ENCODE data around the gene DHX57.
A peak's percentile ranks its signal among the peaks of the same experiment; 100 is the strongest.

The DHX57 gene, protein sequence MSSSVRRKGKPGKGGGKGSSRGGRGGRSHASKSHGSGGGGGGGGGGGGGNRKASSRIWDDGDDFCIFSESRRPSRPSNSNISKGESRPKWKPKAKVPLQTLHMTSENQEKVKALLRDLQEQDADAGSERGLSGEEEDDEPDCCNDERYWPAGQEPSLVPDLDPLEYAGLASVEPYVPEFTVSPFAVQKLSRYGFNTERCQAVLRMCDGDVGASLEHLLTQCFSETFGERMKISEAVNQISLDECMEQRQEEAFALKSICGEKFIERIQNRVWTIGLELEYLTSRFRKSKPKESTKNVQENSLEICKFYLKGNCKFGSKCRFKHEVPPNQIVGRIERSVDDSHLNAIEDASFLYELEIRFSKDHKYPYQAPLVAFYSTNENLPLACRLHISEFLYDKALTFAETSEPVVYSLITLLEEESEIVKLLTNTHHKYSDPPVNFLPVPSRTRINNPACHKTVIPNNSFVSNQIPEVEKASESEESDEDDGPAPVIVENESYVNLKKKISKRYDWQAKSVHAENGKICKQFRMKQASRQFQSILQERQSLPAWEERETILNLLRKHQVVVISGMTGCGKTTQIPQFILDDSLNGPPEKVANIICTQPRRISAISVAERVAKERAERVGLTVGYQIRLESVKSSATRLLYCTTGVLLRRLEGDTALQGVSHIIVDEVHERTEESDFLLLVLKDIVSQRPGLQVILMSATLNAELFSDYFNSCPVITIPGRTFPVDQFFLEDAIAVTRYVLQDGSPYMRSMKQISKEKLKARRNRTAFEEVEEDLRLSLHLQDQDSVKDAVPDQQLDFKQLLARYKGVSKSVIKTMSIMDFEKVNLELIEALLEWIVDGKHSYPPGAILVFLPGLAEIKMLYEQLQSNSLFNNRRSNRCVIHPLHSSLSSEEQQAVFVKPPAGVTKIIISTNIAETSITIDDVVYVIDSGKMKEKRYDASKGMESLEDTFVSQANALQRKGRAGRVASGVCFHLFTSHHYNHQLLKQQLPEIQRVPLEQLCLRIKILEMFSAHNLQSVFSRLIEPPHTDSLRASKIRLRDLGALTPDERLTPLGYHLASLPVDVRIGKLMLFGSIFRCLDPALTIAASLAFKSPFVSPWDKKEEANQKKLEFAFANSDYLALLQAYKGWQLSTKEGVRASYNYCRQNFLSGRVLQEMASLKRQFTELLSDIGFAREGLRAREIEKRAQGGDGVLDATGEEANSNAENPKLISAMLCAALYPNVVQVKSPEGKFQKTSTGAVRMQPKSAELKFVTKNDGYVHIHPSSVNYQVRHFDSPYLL (N-terminal part only)

GRCh38 chr2:38875576-38876367 is at the start of gene DHX57, which contains the start of gene MORN2:
Gene DHX57, minus strand, starts transcription at chr2:38875934. Its CDS starts 7,529 bp downstream, at chr2:38868405.
Gene MORN2, plus strand, starts transcription at chr2:38875976.
- DNase-seq (ENCODE audit: low read depth in 2 of 2), result peak; percentile 58 to 72

- DNase-seq (ENCODE audit: low read depth in 2 of 2), result no peak
Observed at GRCh38 chr2:38922902-38923301, 47.2 kb upstream of the DHX57 start.

DNA sequence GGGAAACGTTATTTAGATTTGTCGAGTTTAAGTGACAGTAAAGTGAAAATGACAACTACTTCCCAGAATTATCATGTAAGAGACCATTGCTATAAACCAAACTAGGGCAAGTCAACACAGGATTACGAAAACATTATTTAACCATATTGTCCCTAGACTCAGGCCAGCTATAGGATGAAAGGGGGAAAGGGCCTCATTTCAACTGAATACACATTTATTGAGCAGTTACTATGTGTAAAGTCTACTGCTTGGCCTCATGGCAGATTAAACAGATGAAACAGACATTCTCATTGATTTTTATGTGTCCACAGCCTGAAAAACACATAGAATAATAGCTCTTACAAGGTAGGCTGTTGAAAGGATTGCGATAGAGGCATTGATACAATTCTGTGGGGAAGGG is 46.7 kb upstream of the DHX57 start:
- no peak for DNase-seq (ENCODE audit: low read depth in 2 of 2)

DNA sequence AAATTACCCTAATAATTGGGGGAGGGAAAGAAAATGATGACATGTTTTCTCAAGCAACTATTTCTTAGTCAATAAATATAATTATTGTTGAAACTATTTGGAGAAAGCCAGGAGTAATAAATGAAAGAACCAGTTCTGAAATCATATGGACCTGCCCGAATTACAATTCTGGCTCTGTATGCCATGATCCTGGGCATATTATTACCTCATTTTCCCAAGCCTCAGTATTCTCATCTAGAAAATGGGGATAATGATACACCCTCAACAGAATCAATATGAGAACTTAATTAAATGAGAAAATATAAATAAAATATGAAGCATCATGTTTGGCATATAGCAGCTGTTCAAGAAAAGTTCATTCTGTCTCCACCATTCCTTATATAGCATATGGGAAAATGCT is 36.9 kb upstream of the DHX57 start:
- no peak for DNase-seq (ENCODE audit: low read depth in 2 of 2)

- DNase-seq (ENCODE audit: low read depth in 2 of 2), result no peak
Observed at GRCh38 chr2:38911191-38911590, 35.5 kb upstream of the DHX57 start.

DNA sequence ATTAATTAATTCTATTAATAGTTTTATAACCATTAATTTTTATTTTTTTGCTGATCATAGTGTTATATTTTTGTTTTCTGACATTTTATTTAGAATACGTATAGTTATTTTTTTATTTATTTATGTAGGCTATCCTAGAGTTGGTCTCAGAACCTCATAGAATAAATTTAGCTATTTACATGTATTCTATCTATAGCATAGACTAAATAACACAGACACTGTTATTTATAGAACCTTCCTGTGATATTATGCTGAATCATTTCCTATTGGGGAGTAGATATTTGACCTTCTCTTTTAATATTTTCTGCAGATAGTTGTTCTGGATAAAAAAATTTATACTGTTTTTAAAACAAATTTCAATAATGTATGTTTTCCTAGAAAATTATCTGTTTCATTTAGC is 34.1 kb upstream of the DHX57 start:
- DNase-seq (ENCODE audit: low read depth in 2 of 2), result no peak

DNA sequence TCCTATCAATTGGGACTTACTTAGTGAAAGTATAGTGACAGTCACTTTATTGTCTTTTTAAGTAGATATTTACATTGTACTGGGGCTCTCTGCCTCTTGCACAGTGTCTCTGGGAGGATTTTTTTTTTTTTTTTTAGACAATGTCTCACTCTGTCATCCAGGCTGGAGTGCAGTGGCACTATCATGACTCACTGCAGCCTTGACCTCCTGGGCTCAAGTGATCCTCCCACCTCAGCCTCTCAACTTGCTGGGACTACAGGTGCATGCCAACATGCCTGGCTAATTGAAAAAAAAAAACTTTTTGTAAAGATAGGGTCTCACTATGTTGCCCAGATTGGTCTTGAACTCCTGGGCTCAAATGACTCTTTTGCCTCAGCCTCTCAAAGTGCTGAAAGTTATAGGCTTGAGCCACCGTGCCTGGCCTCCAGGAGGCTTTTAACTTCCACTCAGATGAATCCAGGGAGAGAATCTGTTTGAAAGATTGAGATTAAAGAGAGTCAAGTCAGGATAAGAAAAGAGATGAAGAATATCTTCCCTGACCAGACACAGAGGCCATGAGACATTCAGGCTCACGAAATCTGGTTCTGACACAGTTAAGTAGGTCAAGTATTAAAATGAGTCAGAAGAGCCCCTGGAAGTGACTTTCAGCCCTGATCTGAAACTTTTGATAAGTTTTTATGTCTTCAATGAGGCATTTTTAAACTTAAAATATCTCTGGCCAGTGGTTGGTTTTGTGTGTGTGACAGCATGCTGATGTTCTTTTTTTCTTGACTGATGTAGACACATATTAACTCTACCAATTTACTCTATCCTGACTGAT is 32.2 kb upstream of the DHX57 start:
- DNase-seq (ENCODE audit: low read depth in 2 of 2), result no peak

- no peak for DNase-seq (ENCODE audit: low read depth in 2 of 2)
Observed at GRCh38 chr2:38907242-38907641, 31.5 kb upstream of the DHX57 start.

DNA sequence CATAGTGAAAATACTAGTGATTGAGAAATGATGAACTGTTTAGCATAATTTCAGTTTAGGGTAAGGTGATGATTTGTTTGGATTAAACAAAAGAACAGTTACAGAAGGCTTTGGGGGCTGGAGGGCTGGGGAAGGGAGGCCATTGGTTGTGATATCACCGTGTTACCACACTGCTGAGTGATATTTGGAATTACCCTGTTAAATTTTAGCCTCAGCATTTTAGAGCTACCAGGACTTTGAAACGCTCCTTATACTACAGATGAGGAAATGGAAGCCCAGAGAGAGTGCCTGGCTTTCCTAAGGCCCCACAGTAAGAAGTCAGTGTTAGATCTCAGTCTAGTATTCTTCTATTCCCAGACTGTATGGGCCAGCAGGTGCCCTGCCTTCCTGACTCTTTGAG is 29.5 kb upstream of the DHX57 start:
- no peak for DNase-seq (ENCODE audit: low read depth in 2 of 2)

GRCh38 chr2:38900726-38901125 is 25.0 kb upstream of the DHX57 start:
- DNase-seq (ENCODE audit: low read depth in 2 of 2), result no peak

DNA sequence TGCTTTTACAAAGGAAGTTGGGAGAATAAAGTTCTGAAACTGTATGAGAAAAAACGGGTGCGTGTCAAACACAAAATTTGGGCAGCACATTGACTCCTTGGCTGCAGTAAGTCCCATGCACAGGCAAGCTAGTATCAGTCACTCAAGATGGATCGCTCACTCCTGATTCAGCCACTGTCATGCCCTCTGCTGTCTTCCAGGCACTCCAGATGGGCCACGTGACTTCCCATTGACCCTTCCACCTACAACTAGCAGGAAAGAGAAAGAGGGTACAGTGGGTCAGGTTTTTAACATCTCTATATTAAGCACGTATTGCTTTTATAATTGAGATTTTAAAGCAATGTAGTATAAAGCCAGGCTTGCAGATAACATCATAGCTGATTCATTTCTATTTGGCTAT is 22.5 kb upstream of the DHX57 start:
- DNase-seq (ENCODE audit: low read depth in 2 of 2), result no peak

- no peak for DNase-seq (ENCODE audit: low read depth in 2 of 2)
Observed at GRCh38 chr2:38892819-38893218, 17.1 kb upstream of the DHX57 start.

DNA sequence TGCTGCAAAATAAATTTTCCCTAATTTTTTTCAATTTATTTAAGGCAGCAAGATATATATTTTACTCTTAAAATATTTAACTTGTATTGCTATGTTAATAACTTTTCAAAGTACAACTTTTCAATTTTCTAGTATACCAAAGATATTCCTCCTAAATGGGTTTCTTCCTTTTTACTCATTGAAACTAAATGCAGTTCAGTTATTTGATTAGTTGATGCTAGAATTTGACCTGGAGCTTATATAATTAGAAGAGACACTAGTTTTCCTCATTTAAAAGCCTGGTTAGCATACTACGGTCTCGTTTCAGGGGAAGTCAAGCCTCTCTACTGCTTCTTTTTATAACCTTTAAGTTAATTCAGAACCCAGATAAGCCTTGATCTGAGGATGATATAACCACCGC is 13.8 kb upstream of the DHX57 start, which contains the start of gene ARHGEF33:
Gene ARHGEF33, plus strand, starts transcription at position 301 of the 400 bp plus-strand sequence. CDS start 29,573 bp downstream, outside the sequence.
- DNase-seq (ENCODE audit: low read depth in 2 of 2), result no peak

DNA sequence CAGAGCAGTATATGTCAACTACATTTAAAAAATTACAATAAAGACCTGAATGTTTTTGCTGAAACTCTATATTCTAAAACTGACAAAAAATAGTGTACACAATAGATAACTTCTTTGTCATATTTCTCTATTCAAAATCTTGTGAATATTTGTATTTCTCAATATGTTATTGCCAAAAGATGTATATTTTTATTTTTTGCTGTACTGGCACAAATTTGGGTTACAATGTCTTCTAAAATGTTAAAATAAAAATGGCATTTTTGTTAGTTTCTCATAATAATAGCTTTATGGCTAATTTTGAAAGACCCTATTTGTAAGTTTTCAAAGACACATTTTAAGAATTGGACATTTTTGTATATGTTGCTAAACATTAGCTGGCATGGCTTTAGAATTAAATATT is 13.3 kb upstream of the DHX57 start:
- DNase-seq (ENCODE audit: low read depth in 2 of 2), result no peak

DNA sequence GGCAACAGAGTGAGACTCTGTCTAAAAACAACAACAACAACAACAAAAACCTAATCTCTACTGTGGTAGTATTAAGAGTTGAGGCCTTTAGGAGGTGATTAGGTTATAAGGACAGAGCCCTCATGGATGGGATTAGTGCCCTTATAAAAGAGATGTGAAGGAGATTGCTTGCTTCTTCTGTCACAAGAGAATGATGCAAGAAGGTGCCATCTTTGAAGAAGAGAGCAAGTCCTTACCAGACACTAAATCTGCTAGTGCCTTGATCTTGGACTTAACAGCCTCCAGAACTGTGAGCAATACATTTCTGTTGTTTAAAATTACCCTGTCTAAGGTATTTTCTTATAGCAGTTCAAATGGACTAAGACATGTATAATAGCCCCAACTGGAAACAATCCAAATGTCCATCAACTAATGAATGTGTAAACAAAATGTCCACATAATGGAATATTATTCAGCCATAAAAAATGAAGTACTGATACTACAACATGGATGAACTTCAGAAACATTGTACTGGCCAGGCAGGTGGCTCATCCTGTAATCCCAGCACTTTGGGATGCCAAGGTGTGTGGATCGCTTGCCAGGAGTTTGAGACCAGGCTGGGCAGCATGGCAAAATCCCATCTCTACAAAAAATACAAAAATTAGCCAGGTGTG is 12.3 kb upstream of the DHX57 start:
- DNase-seq (ENCODE audit: low read depth in 2 of 2), result no peak

- no peak for DNase-seq (ENCODE audit: low read depth in 2 of 2)
Observed at GRCh38 chr2:38887347-38887746, 11.6 kb upstream of the DHX57 start.

DNA sequence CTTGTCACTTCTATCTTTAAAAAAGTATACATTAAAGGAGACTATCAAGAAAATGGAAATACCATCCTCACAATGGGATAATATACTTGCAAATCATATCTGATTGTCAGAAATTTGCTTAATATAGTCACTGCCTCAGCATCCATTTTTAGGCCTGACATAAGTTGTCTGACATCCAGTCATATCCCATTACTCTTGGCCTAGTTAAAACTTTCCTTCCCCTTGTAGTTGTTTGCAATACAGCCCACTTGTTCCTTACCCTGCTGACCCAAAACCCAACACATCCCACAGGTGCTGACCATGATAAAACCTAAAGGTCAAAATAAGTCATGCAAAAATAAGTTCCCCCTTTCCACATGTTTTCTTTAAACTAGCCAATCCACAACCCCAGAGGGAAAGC is 10.3 kb upstream of the DHX57 start:
- DNase-seq (ENCODE audit: low read depth in 2 of 2), result no peak

DNA sequence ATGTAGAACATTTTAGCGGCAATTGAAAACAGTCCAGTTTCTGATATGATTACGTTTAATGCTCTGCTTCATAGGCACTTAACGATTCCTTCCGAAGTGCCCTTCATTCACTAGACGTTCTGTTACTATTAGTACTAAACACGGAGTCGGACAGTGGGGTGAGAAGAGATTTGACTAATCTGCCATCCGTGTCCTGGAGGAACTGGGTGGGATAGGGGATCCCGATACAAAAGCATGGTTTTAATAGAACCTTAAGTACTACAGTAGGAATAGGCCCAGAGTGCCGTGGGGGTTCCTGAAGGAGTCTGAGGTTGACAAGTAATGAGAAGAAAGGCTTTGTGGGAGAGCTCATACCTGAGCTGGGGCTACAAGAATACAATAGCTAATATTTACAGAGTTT is 673 bp upstream of the DHX57 start:
- DNase-seq (ENCODE audit: low read depth in 2 of 2), result no peak

GRCh38 chr2:38875227-38875575 is 533 bp downstream of the DHX57 start:
- no peak for DNase-seq (ENCODE audit: low read depth in 2 of 2)

GRCh38 chr2:38873763-38874162 is 2.0 kb downstream of the DHX57 start:
- no peak for DNase-seq (ENCODE audit: low read depth in 2 of 2)
